Mesenchymal stem cell (in vitro differentiated cells and primary cell): ENCODE measurements around the gene KCNA3.

Experiments
- DNase-seq: peaks from one replicate; pipeline ENCODE4 v3.0.0-alpha.2; 2013
- H2AFZ ChIP-seq: one replicate; pipeline ENCODE4 v1.6.1; 2013; ENCODE audit warnings: low read depth, mild to moderate bottlenecking, control low read depth, inconsistent platforms, low read length, moderate library complexity
- H2AK5ac ChIP-seq: 2 replicates; pipeline ENCODE4 v1.6.1; 2013; ENCODE audit warnings: low read length, moderate library complexity, mild to moderate bottlenecking, inconsistent platforms; ENCODE audit not compliant: severe bottlenecking
- H2BK120ac ChIP-seq: one replicate; pipeline ENCODE4 v1.6.1; 2013; ENCODE audit warnings: low read depth, mild to moderate bottlenecking, inconsistent platforms, low read length, moderate library complexity
- H2BK12ac ChIP-seq, 2 experiments: one replicate each; pipeline ENCODE4 v1.6.1; 2013; ENCODE audit warnings: inconsistent platforms in 2 of 2, low read length in 2 of 2, mild to moderate bottlenecking in 2 of 2, moderate library complexity in 2 of 2, control low read depth in 1 of 2
- H2BK15ac ChIP-seq: one replicate; pipeline ENCODE4 v1.6.1; 2013; ENCODE audit warnings: mild to moderate bottlenecking, low read depth, inconsistent platforms; ENCODE audit not compliant: poor library complexity, severe bottlenecking
- H2BK5ac ChIP-seq: 2 replicates; pipeline ENCODE4 v1.6.1; 2013; ENCODE audit warnings: low read depth, mild to moderate bottlenecking, low read length, control low read depth, inconsistent platforms; ENCODE audit not compliant: poor library complexity, severe bottlenecking
- H3K14ac ChIP-seq, 2 experiments: one replicate each; pipeline ENCODE4 v1.6.1; 2013; ENCODE audit warnings: inconsistent platforms in 2 of 2, low read length in 2 of 2, control low read depth in 1 of 2, mild to moderate bottlenecking in 1 of 2, moderate library complexity in 1 of 2
- H3K18ac ChIP-seq, 2 experiments: one replicate each; pipeline ENCODE4 v1.6.1; 2013; ENCODE audit warnings: inconsistent platforms in 2 of 2, low read length in 2 of 2, control low read depth in 1 of 2, low read depth in 1 of 2, mild to moderate bottlenecking in 1 of 2
- H3K23ac ChIP-seq, 2 experiments: one replicate each; pipeline ENCODE4 v1.6.1; 2013; ENCODE audit warnings: inconsistent platforms in 2 of 2, low read length in 2 of 2, mild to moderate bottlenecking in 2 of 2, moderate library complexity in 2 of 2, control low read depth in 1 of 2
- H3K27ac ChIP-seq: 2 replicates; pipeline ENCODE4 v1.5.1; 2013; ENCODE audit warnings: mild to moderate bottlenecking, moderate library complexity, low read length, control low read depth, inconsistent platforms; ENCODE audit not compliant: poor library complexity, severe bottlenecking
- H3K27me3 ChIP-seq, 2 experiments: 2 replicates each; pipeline versions ENCODE4 v1.6.1 to v1.7.0; 2013; ENCODE audit warnings: low read length in 2 of 2, mild to moderate bottlenecking in 2 of 2, moderate library complexity in 2 of 2, control low read depth in 1 of 2, inconsistent platforms in 1 of 2; ENCODE audit not compliant: control insufficient read depth in 1 of 2, insufficient read depth in 1 of 2
- H3K36me3 ChIP-seq, 2 experiments: 2 replicates each; pipeline versions ENCODE4 v1.6.1 to v1.7.0; 2013; ENCODE audit warnings: low read length in 2 of 2, control low read depth in 1 of 2, inconsistent platforms in 1 of 2, low read depth in 1 of 2, mild to moderate bottlenecking in 1 of 2; ENCODE audit not compliant: insufficient read depth in 2 of 2, control insufficient read depth in 1 of 2
- H3K4ac ChIP-seq, 2 experiments: one replicate each; pipeline ENCODE4 v1.6.1; 2013; ENCODE audit warnings: inconsistent platforms in 2 of 2, low read length in 2 of 2, mild to moderate bottlenecking in 2 of 2, moderate library complexity in 2 of 2, control low read depth in 1 of 2, low read depth in 1 of 2
- H3K4me1 ChIP-seq: 2 replicates; pipeline ENCODE4 v1.6.1; 2013; ENCODE audit warnings: low read depth, low read length, control low read depth; ENCODE audit not compliant: control insufficient read depth, insufficient read depth
- H3K4me2 ChIP-seq: 2 replicates; pipeline ENCODE4 v1.6.1; 2013; ENCODE audit warnings: low read length, mild to moderate bottlenecking, inconsistent platforms; ENCODE audit not compliant: poor library complexity, severe bottlenecking
- H3K4me3 ChIP-seq, 2 experiments: 2 replicates each; pipeline versions ENCODE4 v1.5.1 to v1.7.0; 2013; ENCODE audit warnings: low read length in 2 of 2, mild to moderate bottlenecking in 2 of 2, control low read depth in 1 of 2, low read depth in 1 of 2; ENCODE audit not compliant: insufficient read depth in 1 of 2
- H3K79me1 ChIP-seq: replicated peaks from 2 replicates; pipeline ENCODE4 v1.6.1; 2013; ENCODE audit warnings: mild to moderate bottlenecking, control low read depth, low read length, inconsistent platforms; ENCODE audit not compliant: poor library complexity, severe bottlenecking
- H3K9ac ChIP-seq: 2 replicates; pipeline ENCODE4 v1.7.0; 2013; ENCODE audit warnings: mild to moderate bottlenecking, low read length, moderate library complexity
- H3K9me3 ChIP-seq: 2 replicates; pipeline ENCODE4 v1.7.0; 2013; ENCODE audit warnings: mild to moderate bottlenecking, low read length; ENCODE audit not compliant: control insufficient read depth
- H4K8ac ChIP-seq: one replicate; pipeline ENCODE4 v1.6.1; 2013; ENCODE audit warnings: inconsistent platforms, mild to moderate bottlenecking, low read length, moderate library complexity
- H4K91ac ChIP-seq: one replicate; pipeline ENCODE4 v1.6.1; 2013; ENCODE audit warnings: mild to moderate bottlenecking, low read length, inconsistent platforms
- WGBS: methylation state at CpG from one replicate; pipeline ENCODE4 v1.1.7; 2013; ENCODE audit warnings: mixed read lengths; 5-methylcytosine and 5-hydroxymethylcytosine counted together

KCNA3 gene

DNA sequence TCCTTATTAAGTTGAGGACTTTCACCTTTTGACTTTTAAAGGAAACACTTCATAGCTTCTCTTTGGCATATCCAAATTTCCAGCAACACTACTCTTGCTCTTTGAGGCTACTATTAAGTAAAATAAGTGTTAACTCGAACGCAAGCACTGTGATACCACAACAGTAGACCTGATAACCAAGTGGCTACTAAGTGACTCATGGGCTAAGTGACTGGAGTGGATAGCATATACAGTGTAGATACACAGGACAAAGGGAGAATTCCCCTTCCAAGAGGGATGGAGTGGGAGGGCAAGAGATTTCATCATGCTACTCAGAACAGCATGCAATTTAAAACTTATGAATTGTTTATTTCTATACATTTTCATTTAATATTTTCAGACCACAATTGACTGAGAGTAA is 9.8 kb upstream of the KCNA3 start:
- Histone ChIP-seq H3K4me2 (no peak overlapping the region), H3K4ac (no peak overlapping the region), H3K9ac (no peak overlapping the region), H2AK5ac (no peak overlapping the region), H2AFZ (no peak overlapping the region), H2BK12ac (no peak overlapping the region), H3K23ac (no peak overlapping the region), H3K27me3 (peaks cover 0 to 18% of the 10 kb centered on the region in 2 experiments), H3K4me1 (no peaks in the 10 kb centered on the region), H3K79me1 (no peaks in the 10 kb centered on the region), H3K4me3 (no peak overlapping the region), H4K8ac (no peak overlapping the region), H3K18ac (no peak overlapping the region), H2BK15ac (no peak overlapping the region), H4K91ac (no peak overlapping the region), H3K9me3 (no peaks in the 10 kb centered on the region), H3K14ac (no peak overlapping the region), H3K36me3 (no peaks in the 10 kb centered on the region), H2BK120ac (no peak overlapping the region), H3K27ac (no peak overlapping the region), H2BK5ac (no peak overlapping the region)
- no peak for DNase-seq
- 75% methylated on average over 2 of the region's 2 CpGs for WGBS

GRCh38 chr1:110682898-110683297 is 8.2 kb upstream of the KCNA3 start:
- no peak for DNase-seq
- H3K18ac ChIP-seq = no peak overlapping the region
- no peaks in the 10 kb centered on the region for H3K4me1 ChIP-seq
- H4K8ac ChIP-seq = no peak overlapping the region
- no peak overlapping the region for H3K9ac ChIP-seq
- H3K36me3 ChIP-seq = no peaks in the 10 kb centered on the region
- H2BK12ac ChIP-seq = no peak overlapping the region
- no peak overlapping the region for H3K4me2 ChIP-seq
- H2AFZ ChIP-seq = no peak overlapping the region
- no peak overlapping the region for H3K23ac ChIP-seq
- H3K9me3 ChIP-seq = no peaks in the 10 kb centered on the region
- H3K14ac ChIP-seq = no peak overlapping the region
- no peak overlapping the region for H2BK120ac ChIP-seq
- H3K4me3 ChIP-seq = no peak overlapping the region
- no peak overlapping the region for H2AK5ac ChIP-seq
- peaks cover 0 to 18% of the 10 kb centered on the region in 2 experiments for H3K27me3 ChIP-seq
- H3K4ac ChIP-seq = no peak overlapping the region
- no peak overlapping the region for H4K91ac ChIP-seq
- H3K79me1 ChIP-seq = no peaks in the 10 kb centered on the region
- H3K27ac ChIP-seq = no peak overlapping the region
- no peak overlapping the region for H2BK5ac ChIP-seq
- WGBS = no CpG with 5 or more reads among the region's 1 CpG
- no peak overlapping the region for H2BK15ac ChIP-seq

GRCh38 chr1:110680036-110680735 is 5.4 kb upstream of the KCNA3 start:
- H3K36me3 ChIP-seq = peaks cover 0 to under 1% of the 10 kb centered on the region in 2 experiments
- H3K23ac ChIP-seq = no peak overlapping the region

GRCh38 chr1:110677526-110677925 is 2.8 kb upstream of the KCNA3 start:
- Histone ChIP-seq H2BK120ac (no peak overlapping the region), H3K4me3 (no peak overlapping the region), H3K14ac (no peak overlapping the region), H2BK15ac (no peak overlapping the region), H3K36me3 (peaks cover 0 to 9% of the 10 kb centered on the region in 2 experiments), H3K27ac (no peak overlapping the region), H2BK12ac (no peak overlapping the region), H2BK5ac (no peak overlapping the region), H3K79me1 (no peaks in the 10 kb centered on the region), H4K8ac (no peak overlapping the region), H3K18ac (no peak overlapping the region), H3K4me1 (peaks cover 14% of the 10 kb centered on the region), H2AFZ (no peak overlapping the region), H3K4me2 (no peak overlapping the region), H4K91ac (no peak overlapping the region), H2AK5ac (no peak overlapping the region), H3K4ac (no peak overlapping the region), H3K27me3 (peaks cover 41 to 53% of the 10 kb centered on the region in 2 experiments), H3K23ac (no peak overlapping the region), H3K9me3 (no peaks in the 10 kb centered on the region), H3K9ac (no peak overlapping the region)
- DNase-seq = no peak
- 63% methylated on average over 3 of the region's 3 CpGs for WGBS

More at GRCh38 chr1:110680036-110680735, 5.4 kb upstream of the KCNA3 start:
- Histone ChIP-seq H3K4me1 (peaks cover 3% of the 10 kb centered on the region), H3K4me3 (no peak overlapping the region), H3K9ac (no peak overlapping the region), H2AK5ac (no peak overlapping the region), H2BK5ac (no peak overlapping the region), H3K27me3 (peaks cover 23 to 36% of the 10 kb centered on the region in 2 experiments), H3K9me3 (no peaks in the 10 kb centered on the region), H2BK15ac (no peak overlapping the region), H2BK120ac (no peak overlapping the region), H4K8ac (no peak overlapping the region), H2BK12ac (no peak overlapping the region), H2AFZ (no peak overlapping the region), H3K27ac (no peak overlapping the region), H3K18ac (no peak overlapping the region), H3K14ac (no peak overlapping the region), H3K79me1 (no peaks in the 10 kb centered on the region), H3K4ac (no peak overlapping the region), H4K91ac (no peak overlapping the region), H3K4me2 (no peak overlapping the region)
- no peak for DNase-seq
- WGBS = 67% methylated on average over 1 of the region's 3 CpGs
